GM12878 (cell line): ENCODE data around the gene RIPK3. TPM values are rescaled to one million over a fixed set of nuclear protein-coding genes. Genes with fewer than 3 reads are reported as not detected.

Experiments used
- ATAC-seq: fragments of 200-7000 bp; cut with Tn5 transposase; 3 replicates; pipeline ENCODE4 v1.9.1; 2020; ENCODE audit warnings: mild to moderate bottlenecking, moderate library complexity
- BruUV-seq: library from RNA; stranded (reverse); fragments of 400-500 nt; replicated peaks from 2 replicates; lab custom pipeline; 2021; lab: Mats Ljungman, UMichigan
- CTCF ChIA-PET: fragments of 300-600 bp; sonication (Branson Sonifier 250); formaldehyde crosslinking; extraction: SDS; loops from one replicate; lab custom pipeline; 2021; ENCODE audit warnings: inconsistent platforms; lab: Yijun Ruan, JAX
- POLR2A ChIA-PET: fragments of 350-600 bp; formaldehyde crosslinking; extraction: SDS; loops from one replicate; lab custom pipeline; 2021; ENCODE audit warnings: inconsistent platforms; lab: Charles Lee
- RAD21 ChIA-PET: fragments of 300-600 bp; sonication (Branson Sonifier 250); formaldehyde crosslinking; loops from one replicate; lab custom pipeline; 2023; ENCODE audit warnings: antibody characterized with exemption; ENCODE audit not compliant: unreplicated experiment; lab: Charles Lee
- SMC1A ChIA-PET: fragments of 300-600 bp; sonication (Branson Sonifier 250); formaldehyde crosslinking; loops from one replicate; lab custom pipeline; 2023; ENCODE audit not compliant: unreplicated experiment, uncharacterized antibody; lab: Charles Lee
- DNase-seq: peaks from one replicate; pipeline ENCODE4 v3.0.0-alpha.2; 2011; ENCODE audit warnings: low read depth, low spot score
- FAIRE-seq: peaks from 3 replicates; lab custom pipeline; 2011; peaks lifted over from hg19 to GRCh38; lab: Jason Lieb, UNC
- H2AFZ ChIP-seq: 2 replicates; pipeline ENCODE4 v1.6.0; 2011; ENCODE audit warnings: low read depth, low read length, control low read depth; ENCODE audit not compliant: control insufficient read depth
- H3K27ac ChIP-seq: 2 replicates; pipeline ENCODE4 v1.5.1; 2011; ENCODE audit warnings: control low read depth; ENCODE audit not compliant: control insufficient read depth, insufficient read depth
- H3K27me3 ChIP-seq, 2 experiments: replicated peaks in 1 of 2; 2 replicates each; pipeline versions ENCODE4 v1.6.0 to v1.6.1; 2011; ENCODE audit warnings: low read length in 1 of 2; ENCODE audit not compliant: control insufficient read depth in 2 of 2, insufficient read depth in 2 of 2
- H3K36me3 ChIP-seq, 2 experiments: 2 replicates each; pipeline ENCODE4 v1.5.1; 2011; ENCODE audit warnings: low read length in 1 of 2; ENCODE audit not compliant: control insufficient read depth in 2 of 2, insufficient read depth in 2 of 2
- H3K4me1 ChIP-seq: 2 replicates; pipeline ENCODE4 v1.6.1; 2011; ENCODE audit warnings: mild to moderate bottlenecking, low read length, moderate library complexity, mixed read lengths; ENCODE audit not compliant: control insufficient read depth, insufficient read depth
- H3K4me2 ChIP-seq: 2 replicates; pipeline ENCODE4 v1.6.0; 2011; ENCODE audit warnings: control low read depth; ENCODE audit not compliant: control insufficient read depth, insufficient read depth
- H3K4me3 ChIP-seq: fragments of 200-600 bp; sonication (generic); 2 replicates; pipeline ENCODE4 v1.5.1; 2016
- H3K79me2 ChIP-seq: 2 replicates; pipeline ENCODE4 v1.6.0; 2011; ENCODE audit warnings: low read length; ENCODE audit not compliant: control insufficient read depth, insufficient read depth
- H3K9ac ChIP-seq: 2 replicates; pipeline ENCODE4 v1.8.0; 2011; ENCODE audit warnings: low read length, control low read depth, mixed read lengths; ENCODE audit not compliant: control insufficient read depth, insufficient read depth
- H3K9me3 ChIP-seq: replicated peaks from 3 replicates; pipeline ENCODE4 v1.5.1; 2011; ENCODE audit warnings: mild to moderate bottlenecking, low read length; ENCODE audit not compliant: control insufficient read depth, insufficient read depth
- H4K20me1 ChIP-seq: 2 replicates; pipeline ENCODE4 v1.6.0; 2011; ENCODE audit not compliant: control insufficient read depth, insufficient read depth
- JUNB ChIP-seq: IDR thresholded peaks from 2 replicates; pipeline ENCODE4 v1.6.1; 2016; ENCODE audit warnings: antibody characterized with exemption, mild to moderate bottlenecking
- JUND ChIP-seq: IDR thresholded peaks from 2 replicates; pipeline ENCODE4 v1.6.1; 2012; ENCODE audit warnings: low read depth, mild to moderate bottlenecking, low read length, improper control_type of control experiment, moderate library complexity
- MXI1 ChIP-seq: fragments of 150-350 bp; IDR thresholded peaks from 2 replicates; pipeline ENCODE4 v1.6.1; 2011; ENCODE audit warnings: low read depth, mild to moderate bottlenecking, inconsistent platforms, low read length, improper control_type of control experiment
- SREBF1 ChIP-seq: IDR thresholded peaks from 2 replicates; pipeline ENCODE4 v1.6.1; 2012; ENCODE audit warnings: mild to moderate bottlenecking, low read length
- WGBS: methylation state at CpG from one replicate; pipeline ENCODE4 v1.1.6; 2016; ENCODE audit warnings: low lambda C conversion rate; ENCODE audit not compliant: insufficient replicate concordance, insufficient coverage; ENCODE audit errors: missing lambda C conversion rate; 5-methylcytosine and 5-hydroxymethylcytosine counted together
- in situ Hi-C: fragments of 300-500 bp; cut with MboI; formaldehyde crosslinking; loops from 9 replicates; pipeline ENCODE4 v1.14.3; 2018; ENCODE audit warnings: mixed read lengths
- intact Hi-C: fragments of 100-400 bp; cut with micrococcal nuclease; formaldehyde crosslinking; loops from one replicate; pipeline ENCODE4 v1.14.2; 2022; ENCODE audit not compliant: unreplicated experiment
- polyA plus RNA-seq, 11 experiments: library from polyadenylated mRNA; depleted of rRNA in 4 of 11; unstranded in 6 of 11; stranded (reverse) in 5 of 11; fragments of >200 nt; fragmentation: Nextera tagmentation in 4 of 11; fragmentation: Illumina TruSeq in 1 of 11; extraction: Ambion mirVana in 4 of 11; extraction: Trizol in 1 of 11; gene quantifications; 1 replicate in 1 of 11; 2 replicates in 10 of 11; pipeline versions ENCODE4 v1.2.1 to v1.2.3, GENCODE V29; 2011 to 2016; ENCODE audit warnings: inconsistent platforms in 2 of 11, missing spikeins in 2 of 11, low read depth in 1 of 11
- total RNA-seq, 4 experiments: library from RNA; depleted of rRNA in 3 of 4; stranded (reverse); fragments of >200 nt in 3 of 4; fragmentation: Illumina TruSeq in 1 of 4; extraction: Trizol in 1 of 4; gene quantifications; 2 replicates each; pipeline versions ENCODE4 v1.2.1 to v1.2.3, GENCODE V29; 2013 to 2021
- TF ChIP-seq, protein P1 (sequence below): IDR thresholded peaks from 2 replicates; pipeline ENCODE4 v1.6.1; 2012; ENCODE audit warnings: improper control_type of control experiment, low read depth, low read length; ENCODE audit not compliant: insufficient replicate concordance
- TF ChIP-seq, protein P2 (sequence below): fragments of 450-650 bp; IDR thresholded peaks from 2 replicates; pipeline ENCODE4 v1.6.1; 2016; ENCODE audit warnings: mild to moderate bottlenecking, moderate library complexity, borderline replicate concordance

The RIPK3 gene
- total and polyA plus RNA-seq, 10 of the 15 experiments (the other 5 are each of a cell fraction or from before 2014, with no cell fraction given) = 2.0 to 13.6 (median 8.1) TPM

DNA sequence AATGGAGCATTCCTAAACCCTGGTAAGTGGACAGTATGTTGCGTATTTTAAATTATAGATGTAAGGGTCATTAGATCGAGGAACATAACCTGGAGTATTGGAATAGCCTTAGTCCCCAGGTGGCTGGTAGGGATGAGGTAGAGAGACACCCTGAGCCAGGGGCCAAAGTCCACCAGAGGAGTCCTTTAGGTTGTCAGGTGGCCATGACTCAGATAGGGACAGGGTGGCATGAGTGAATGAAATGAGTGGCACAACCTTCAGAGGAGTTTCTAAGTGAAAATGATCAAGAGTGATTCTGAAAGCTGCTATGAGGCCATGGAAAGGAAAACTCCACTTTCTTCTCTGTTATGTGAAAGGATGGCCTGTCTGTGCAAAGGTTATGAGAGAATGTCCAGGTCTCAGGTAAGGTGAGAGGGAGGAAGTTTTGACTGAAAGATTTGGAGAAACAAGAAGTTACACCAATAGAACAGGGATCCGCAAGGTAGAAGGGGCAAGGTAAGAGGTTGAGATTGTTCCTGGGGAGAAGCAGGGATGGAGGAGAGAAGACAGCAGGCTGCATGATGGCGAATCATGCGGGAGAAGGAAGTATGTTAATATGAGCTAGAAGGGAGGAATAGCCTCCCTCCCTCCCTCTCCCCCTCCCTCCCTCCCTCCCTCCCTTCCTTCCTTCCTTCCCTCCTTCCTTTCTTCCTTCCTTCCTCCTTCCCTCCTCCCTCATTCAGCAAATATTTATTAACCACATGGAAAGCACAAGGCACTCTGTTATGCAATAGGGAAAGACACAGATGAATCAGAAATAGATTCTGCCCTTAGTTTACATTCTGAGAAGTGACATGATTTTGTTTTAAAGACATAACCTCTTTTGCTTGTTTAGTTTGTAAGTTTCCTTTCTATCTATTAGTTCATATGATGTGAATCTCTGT is 14.0 kb upstream of the RIPK3 start (continued):
- TF ChIP-seq, protein P1, sequence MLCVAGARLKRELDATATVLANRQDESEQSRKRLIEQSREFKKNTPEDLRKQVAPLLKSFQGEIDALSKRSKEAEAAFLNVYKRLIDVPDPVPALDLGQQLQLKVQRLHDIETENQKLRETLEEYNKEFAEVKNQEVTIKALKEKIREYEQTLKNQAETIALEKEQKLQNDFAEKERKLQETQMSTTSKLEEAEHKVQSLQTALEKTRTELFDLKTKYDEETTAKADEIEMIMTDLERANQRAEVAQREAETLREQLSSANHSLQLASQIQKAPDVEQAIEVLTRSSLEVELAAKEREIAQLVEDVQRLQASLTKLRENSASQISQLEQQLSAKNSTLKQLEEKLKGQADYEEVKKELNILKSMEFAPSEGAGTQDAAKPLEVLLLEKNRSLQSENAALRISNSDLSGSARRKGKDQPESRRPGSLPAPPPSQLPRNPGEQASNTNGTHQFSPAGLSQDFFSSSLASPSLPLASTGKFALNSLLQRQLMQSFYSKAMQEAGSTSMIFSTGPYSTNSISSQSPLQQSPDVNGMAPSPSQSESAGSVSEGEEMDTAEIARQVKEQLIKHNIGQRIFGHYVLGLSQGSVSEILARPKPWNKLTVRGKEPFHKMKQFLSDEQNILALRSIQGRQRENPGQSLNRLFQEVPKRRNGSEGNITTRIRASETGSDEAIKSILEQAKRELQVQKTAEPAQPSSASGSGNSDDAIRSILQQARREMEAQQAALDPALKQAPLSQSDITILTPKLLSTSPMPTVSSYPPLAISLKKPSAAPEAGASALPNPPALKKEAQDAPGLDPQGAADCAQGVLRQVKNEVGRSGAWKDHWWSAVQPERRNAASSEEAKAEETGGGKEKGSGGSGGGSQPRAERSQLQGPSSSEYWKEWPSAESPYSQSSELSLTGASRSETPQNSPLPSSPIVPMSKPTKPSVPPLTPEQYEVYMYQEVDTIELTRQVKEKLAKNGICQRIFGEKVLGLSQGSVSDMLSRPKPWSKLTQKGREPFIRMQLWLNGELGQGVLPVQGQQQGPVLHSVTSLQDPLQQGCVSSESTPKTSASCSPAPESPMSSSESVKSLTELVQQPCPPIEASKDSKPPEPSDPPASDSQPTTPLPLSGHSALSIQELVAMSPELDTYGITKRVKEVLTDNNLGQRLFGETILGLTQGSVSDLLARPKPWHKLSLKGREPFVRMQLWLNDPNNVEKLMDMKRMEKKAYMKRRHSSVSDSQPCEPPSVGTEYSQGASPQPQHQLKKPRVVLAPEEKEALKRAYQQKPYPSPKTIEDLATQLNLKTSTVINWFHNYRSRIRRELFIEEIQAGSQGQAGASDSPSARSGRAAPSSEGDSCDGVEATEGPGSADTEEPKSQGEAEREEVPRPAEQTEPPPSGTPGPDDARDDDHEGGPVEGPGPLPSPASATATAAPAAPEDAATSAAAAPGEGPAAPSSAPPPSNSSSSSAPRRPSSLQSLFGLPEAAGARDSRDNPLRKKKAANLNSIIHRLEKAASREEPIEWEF = no peak
- no peak for TF ChIP-seq MXI1

DNA sequence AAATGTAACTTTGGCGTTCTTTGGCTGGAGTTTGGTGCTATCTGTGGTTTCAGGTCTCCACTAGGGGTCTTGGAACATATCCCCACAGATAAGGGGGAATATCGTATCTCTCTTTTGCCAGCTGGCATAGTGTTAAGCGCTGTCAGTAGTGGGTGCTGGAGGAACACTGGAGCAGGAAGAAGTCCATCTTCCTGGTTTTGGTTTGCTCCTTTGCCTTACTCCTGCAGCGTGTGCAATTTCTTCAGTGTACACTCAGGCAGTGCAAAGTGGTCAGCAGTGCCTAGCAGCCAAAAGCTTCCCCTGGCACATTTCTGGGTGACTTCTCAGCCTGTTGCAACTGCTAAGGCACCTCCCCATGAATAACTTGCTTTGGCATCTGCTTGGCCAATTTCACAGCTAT is 11.7 kb upstream of the RIPK3 start:
- POLR2A ChIA-PET = no interaction called here
- FAIRE-seq = no peak

More for the DNA sequence above, 11.7 kb upstream of the RIPK3 start:
- Histone ChIP-seq H3K79me2 (no peaks in the 10 kb centered on the region), H3K4me2 (no peak overlapping the region), H3K4me1 (no peaks in the 10 kb centered on the region), H2AFZ (no peak overlapping the region), H3K9ac (no peak overlapping the region), H3K4me3 (no peak overlapping the region), H3K9me3 (no peaks in the 10 kb centered on the region), H3K36me3 (no peaks in the 10 kb centered on the region), H3K27me3 (peaks cover 1 to 4% of the 10 kb centered on the region in 2 experiments; a peak in 3 of 4 replicates), H3K27ac (no peak overlapping the region), H4K20me1 (no peaks in the 10 kb centered on the region)
- ChIA-PET CTCF (interaction anchor here (0.9 to 2.5 kb wide), 3 partner anchors 18 to 80 kb away, joined by 3 to 10 read pairs (median 5); no protein-coding TSS in a partner anchor), SMC1A (interaction anchor here (0.6 to 1.7 kb wide), 4 partner anchors 11 to 80 kb away, joined by 3 read pairs; partner anchors contain the start of gene RIPK3), RAD21 (no interaction called here)
- intact Hi-C loops = no loop called here
- ATAC-seq (no peak; the same call in 2 of the 3 replicates), DNase-seq (no peak)
- no TSS peak for BruUV-seq
- in situ Hi-C loops = no loop called here
- WGBS = 23% methylated on average over 4 of the region's 4 CpGs
- TF ChIP-seq JUNB = no peak
- TF ChIP-seq JUND = no peak
- TF ChIP-seq SREBF1 = no peak
- TF ChIP-seq, protein P2, sequence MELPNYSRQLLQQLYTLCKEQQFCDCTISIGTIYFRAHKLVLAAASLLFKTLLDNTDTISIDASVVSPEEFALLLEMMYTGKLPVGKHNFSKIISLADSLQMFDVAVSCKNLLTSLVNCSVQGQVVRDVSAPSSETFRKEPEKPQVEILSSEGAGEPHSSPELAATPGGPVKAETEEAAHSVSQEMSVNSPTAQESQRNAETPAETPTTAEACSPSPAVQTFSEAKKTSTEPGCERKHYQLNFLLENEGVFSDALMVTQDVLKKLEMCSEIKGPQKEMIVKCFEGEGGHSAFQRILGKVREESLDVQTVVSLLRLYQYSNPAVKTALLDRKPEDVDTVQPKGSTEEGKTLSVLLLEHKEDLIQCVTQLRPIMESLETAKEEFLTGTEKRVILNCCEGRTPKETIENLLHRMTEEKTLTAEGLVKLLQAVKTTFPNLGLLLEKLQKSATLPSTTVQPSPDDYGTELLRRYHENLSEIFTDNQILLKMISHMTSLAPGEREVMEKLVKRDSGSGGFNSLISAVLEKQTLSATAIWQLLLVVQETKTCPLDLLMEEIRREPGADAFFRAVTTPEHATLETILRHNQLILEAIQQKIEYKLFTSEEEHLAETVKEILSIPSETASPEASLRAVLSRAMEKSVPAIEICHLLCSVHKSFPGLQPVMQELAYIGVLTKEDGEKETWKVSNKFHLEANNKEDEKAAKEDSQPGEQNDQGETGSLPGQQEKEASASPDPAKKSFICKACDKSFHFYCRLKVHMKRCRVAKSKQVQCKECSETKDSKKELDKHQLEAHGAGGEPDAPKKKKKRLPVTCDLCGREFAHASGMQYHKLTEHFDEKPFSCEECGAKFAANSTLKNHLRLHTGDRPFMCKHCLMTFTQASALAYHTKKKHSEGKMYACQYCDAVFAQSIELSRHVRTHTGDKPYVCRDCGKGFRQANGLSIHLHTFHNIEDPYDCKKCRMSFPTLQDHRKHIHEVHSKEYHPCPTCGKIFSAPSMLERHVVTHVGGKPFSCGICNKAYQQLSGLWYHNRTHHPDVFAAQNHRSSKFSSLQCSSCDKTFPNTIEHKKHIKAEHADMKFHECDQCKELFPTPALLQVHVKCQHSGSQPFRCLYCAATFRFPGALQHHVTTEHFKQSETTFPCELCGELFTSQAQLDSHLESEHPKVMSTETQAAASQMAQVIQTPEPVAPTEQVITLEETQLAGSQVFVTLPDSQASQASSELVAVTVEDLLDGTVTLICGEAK = no peak
